Jurkat, Clone E6-1 (cell line): ENCODE results near the gene ROR2.

ENCODE experiments used
- DNase-seq: peaks from one replicate; pipeline ENCODE4 v3.0.0-alpha.2; 2011; ENCODE audit warnings: low read depth, low spot score
- H3K4me3 ChIP-seq: 2 replicates; pipeline ENCODE4 v1.5.1; 2011; ENCODE audit warnings: mild to moderate bottlenecking, low read length, control low read depth, moderate library complexity

The ROR2 gene

DNA sequence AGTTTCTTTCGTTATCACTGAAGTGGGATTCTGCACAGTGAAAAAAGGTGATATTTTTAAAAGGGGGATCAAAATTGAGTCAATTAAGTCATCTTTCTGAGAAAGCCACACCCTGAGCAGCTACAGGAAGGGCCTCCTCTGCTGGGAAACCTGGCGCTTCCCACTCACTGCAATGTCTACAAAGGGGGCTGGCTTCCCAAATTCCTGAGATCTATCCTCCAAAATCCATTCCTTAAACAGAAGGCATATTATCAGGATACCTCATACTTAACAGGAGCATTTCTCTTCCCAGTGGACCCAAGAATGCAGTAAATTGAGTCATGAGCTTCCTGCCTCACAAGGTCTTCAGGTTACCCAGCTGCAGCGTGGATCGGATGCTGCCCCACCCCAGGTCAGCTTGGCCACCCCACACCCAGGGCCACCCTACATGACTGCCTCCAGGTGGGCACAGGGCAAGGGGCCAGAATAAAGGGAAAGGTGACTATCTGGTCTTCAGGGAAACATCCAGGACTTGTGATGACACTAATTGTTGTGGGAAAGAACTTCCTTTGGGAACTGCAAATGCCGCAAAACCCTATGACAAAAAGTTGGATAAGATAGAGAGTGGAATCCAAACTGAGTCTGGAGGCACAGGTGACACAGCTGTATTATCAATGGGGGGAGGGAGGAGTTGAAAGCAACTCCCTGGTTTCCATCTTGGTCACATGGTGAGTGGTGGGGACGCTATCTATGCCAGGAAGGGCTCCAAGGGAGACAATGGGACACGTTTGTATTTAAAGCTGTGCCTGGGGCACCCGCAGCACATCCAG is 42.3 kb downstream of the ROR2 start:
- no peak for DNase-seq
- H3K4me3 ChIP-seq, result no peak overlapping the region

DNA sequence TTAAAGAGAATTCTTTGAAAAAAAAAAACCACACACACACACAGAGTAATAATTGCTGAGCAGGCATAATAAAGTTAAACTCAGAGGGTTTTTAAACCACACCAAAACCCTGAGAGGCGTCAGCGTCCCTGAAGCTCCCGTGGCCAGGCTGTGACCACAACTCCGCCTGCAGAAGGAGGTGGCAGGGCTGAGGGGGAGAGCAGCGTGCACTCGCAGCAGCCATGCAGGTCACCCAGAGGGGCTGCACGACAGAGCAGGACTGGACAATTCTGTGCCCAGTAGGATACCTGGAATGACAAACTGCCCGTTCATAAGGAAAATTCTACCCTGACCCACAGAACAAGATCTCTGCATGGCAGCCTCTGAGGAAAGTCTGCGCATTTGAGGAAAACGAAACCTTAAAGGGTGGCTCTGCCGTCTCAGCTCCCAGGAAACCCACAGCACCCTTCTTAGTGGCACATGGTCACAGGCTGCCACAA is 44.0 kb downstream of the ROR2 start:
- peak overlapping the region; percentile 40 for H3K4me3 ChIP-seq
- DNase-seq, result peak; percentile 42

DNA sequence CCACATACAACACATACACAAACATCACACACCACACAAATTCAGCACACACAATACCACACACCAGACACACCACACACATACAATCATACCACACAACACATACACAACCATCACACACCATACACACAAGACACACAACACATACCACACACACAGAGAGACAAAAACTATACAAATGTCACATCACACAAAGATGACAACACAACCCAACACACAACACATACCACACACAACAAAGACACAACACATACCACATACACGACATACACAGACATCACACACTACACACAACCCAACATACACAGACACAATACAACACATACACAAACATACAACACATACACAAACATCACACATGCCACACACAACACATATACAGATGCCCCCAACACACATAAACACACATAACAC is 44.8 kb downstream of the ROR2 start:
- no peak for DNase-seq
- no peak overlapping the region for H3K4me3 ChIP-seq

DNA sequence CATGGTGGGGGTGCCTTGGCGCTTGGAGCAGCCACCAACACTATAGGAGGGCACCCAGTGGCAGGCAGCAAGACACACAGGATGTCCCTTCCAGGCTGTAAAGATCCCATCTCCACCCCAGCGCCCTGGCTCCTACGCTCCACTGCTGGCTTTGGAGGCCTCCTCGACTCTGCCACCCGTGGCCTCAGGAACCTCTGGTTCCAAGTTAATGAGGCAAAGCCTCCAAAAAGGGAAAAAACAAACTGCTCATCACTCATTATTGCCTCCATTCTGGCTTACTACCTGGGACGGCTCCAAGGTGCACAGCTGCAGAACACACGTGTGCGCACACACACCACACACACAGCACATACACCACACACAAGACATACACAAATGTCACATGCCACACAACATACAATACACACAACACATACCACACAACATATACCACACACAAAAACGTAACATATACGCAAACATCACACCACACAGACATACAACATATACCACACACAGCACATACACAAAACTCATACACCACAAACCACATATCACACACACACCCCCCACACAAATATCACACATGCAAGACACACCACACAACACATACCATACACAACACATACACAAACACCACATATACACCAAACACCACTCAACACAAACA is 45.3 kb downstream of the ROR2 start:
- no peak for DNase-seq

DNA sequence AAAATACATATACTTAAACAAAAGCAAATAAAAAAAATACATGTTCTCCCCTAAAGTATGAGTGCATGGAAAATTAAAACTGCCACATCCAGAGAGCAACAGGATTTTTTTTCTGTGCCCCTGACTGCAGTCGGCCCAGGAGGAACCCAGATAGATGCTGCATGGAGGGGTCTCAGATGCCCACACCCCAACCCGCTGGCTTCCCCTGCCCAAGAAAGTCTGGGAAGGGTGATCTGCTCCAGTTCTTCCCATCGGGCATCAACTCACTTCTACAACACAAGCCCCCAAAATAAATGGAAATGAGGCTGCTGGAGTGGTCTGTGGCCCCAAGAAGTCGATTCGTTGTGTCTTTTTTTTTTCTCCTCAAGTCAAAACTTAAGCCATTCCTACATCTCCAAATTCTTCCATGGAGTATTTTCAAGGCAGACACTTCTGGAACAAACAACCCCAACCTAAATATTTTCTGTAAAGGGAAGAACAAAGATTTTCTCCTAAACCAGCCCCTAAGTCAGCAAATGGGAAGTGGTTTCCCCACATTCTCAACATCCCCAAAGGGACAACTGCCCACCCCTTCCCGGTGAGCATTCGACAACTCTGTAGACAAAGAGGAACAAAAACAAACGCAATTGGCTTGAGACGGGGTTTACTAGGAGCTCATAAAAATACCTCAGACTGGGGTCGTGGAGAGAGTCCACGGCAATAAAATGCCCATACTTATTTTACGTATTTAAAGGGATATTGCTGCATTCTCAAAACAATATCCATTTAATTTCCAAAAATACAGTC is 46.7 kb downstream of the ROR2 start:
- H3K4me3 ChIP-seq, result no peak overlapping the region
- DNase-seq, result no peak

More for the DNA sequence above, 45.3 kb downstream of the ROR2 start:
- no peak overlapping the region for H3K4me3 ChIP-seq

DNA sequence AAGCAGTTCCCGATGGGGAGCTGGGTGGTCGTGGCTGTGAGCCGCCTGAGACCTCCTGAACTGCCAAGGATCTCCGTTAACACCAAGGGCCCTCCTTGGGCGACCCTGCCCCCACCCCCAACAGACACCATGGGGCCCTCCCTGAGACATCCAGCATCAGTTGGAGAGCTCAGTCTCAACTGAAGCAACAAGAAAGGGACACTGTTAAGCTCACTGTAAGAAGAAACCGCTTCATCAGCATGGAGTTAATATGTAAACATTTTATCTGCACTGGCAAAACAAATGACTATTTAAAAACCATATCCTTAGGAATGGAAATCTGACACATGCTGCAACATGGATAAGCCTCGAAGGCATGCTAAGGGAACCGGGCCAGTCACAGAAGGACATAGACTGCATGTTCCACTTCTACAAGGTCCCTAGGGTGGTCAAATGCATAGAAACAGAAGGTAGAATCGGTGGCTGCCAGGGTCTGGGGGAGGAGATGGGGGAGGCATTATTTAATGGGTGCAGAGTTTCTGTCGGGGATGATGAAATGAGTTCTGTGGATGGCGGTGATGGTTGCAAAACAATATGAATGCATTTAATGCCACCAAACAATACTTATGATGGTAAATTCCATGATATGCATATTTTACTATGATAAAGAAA is 47.4 kb downstream of the ROR2 start:
- no peak for DNase-seq
- H3K4me3 ChIP-seq, result no peak overlapping the region

DNA sequence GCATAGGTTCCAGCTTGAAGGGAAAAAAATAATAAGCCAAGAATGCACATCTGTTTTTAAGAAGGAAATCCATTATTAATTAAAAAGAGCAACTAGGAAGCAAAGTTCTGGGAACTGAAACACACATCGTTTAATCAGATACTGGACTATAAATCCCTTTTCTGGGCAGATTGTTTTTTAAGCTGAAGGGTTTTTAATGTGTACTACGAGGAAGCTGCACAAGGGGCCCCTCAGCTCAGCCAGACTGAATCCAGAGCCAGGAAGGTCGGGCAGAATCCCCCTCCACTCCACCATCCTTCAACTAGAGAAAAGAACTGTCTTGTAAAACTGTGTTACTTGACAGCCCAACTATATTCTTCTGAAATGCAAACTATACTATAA is 49.2 kb downstream of the ROR2 start:
- no peak for DNase-seq
- H3K4me3 ChIP-seq, result no peak overlapping the region

DNA sequence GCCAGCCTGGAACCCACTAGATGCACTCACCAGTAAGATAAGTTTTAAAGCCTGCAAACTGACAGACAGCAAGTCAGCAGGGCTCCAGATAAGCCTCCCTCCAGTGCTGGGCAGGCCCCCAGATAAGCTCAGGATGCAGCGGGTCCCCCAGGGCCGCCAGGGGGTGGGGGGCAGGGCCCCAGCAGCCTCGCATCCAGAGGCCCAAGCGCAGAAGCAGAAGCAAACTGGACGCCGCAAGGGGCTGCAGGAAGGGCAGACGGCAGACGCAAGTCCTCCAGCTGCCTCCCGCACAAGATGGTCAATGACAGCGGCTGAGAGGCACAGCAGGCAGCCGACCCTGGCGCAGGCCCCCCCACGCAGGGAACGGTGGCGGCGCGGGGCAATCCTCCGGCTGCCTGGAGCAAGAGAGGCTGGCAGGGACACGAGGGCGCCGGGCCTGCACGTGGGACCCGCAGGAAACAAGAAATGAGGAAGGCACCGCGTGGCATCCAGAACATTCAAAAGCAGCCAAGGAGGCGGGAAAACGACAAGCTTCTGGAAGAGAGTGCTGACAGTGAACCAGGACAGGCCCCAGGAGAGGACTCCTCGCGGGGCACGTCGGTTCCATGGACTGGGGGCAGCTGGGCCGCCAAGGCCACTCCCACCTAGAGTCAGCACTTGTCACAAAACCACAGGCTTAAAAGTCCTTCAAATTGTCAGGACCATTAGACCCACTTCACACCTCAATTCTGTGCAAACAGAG is 49.8 kb downstream of the ROR2 start:
- no peak overlapping the region for H3K4me3 ChIP-seq
- DNase-seq, result no peak

DNA sequence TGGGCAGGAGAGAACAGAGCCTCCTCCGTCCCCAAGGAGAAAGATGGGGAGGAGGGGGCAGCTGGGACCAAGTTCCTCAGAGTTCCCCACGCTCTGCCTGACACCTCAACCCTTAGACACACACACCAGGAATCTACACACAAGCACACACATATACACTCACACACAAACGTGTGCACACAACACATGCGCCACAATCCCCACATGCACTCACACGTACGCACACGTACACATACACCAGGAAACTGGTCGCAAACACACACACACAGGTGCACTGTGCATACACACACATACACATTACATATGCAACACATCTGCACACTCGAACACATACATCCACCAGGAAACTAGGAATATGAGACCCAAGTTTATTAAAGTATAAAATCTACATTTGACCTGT is 50.4 kb downstream of the ROR2 start:
- no peak for DNase-seq
- no peak overlapping the region for H3K4me3 ChIP-seq

DNA sequence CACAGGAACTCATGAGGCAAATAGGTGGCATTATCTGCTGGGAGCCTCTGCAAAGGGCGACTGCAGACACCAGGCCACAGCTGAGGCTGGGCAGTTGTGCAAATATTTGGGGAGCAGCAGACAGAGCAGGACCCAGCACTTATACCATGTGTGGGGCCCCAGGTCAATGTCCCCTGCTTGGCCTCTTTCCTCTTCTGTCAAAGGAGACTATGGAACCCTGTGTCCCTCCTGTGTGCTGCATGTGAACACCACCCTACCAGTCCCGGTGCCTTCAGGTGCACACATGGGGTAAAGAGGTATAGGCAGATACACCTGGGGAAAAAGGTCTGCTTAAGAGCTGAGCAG is 50.8 kb downstream of the ROR2 start:
- no peak for DNase-seq
- H3K4me3 ChIP-seq, result no peak overlapping the region

DNA sequence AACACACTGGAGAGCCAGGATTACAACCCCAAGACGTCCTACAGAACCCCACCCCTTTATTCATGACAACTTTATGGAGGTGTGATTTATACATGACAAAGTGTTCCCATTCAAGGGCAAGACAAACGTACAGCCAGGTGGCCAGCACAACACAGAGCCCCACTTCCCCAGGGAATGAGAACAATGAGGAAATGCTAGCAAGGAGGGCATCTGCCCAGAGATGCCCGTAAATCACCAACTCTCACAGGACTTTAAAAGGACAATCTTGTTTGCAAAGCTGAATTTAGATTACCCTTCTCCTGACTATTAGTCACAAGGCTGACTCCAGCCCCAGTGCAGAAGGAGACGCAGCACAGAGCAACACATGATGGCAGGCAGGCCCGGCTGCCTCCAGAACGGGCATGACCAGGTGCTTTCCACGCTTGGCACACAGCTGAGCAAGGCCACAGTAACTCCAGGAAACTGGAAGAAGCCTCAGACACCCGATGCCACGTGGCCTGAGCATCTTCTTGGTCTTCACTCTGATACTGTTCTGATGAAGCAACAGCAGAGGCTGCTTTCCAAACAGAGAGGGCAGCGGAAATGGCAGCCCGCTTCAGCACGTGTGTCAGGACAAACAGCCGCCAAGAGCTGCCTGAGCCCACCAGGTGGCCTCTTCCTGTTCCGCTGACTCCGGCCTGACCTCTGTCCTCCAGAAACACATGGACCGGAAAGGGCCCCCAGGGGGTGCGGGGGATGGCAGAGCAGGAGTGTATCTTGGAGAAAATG is 51.4 kb downstream of the ROR2 start:
- H3K4me3 ChIP-seq, result no peak overlapping the region
- DNase-seq, result no peak

DNA sequence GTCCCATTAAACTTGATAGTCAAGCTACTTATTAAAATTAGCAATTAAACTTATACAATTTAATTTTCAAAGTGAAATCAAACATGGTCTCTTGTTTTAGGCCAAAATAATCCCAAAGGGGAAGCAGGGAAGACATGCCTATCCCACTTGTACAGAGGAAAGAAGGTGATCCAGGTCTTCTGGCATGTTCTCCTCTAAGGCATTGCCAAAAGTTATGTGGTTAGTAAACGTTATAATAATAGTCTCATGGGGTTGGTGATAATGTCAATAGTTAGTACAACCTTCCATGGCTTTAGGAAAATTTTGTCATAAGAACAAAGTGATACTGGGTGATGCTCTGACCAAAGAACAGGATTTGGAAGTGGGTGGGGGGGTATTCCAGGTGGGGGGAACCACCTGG is 52.8 kb downstream of the ROR2 start:
- DNase-seq, result no peak
- H3K4me3 ChIP-seq, result no peak overlapping the region

DNA sequence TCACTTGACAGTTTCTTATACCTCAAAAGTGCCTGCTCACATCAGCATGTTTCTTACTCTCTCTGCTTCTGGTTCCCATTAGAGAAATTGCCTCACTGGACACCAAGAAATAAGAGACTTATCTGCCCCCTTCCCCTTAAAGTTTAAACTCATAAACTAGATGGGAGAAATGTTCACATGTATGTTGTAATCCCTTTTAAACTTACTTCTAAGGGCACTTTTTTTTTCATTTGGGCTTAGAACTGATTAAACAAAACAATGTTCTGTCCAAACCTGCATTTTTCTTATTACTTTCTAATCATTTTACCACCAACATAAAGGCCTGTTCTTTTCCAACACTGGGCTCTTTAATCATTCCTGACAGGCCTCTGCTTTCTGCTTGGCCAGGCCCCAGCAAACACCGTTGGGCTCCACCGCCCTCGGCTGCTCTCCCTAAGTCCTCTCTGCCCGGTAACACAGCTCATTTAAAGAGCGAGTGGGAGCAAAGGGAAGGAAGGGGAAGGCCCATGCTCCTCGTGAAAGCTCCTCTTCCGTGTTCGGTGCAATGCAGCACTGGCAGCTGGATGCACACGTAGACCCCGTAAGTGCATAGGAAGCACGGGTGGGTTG is 53.4 kb downstream of the ROR2 start:
- DNase-seq, result no peak

DNA sequence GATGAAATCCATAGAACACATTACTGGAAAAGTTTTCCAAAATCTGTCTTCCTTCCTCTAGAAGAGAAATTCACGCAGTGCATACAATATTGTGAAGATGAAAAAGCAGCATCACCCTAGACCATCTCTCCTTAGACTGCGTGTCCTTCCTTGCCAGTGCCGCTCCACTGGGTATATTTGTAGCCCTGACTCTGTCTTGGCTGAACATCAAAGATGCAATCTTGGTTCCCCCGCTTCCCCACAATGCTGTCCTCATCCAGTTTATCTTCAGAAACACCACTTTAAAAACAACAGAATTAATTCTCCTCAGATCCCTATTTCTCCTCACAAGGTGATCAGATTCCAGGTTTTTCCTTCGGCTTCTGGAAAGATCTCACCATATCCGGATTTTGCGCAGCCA is 53.9 kb downstream of the ROR2 start:
- DNase-seq, result no peak
- no peak overlapping the region for H3K4me3 ChIP-seq

More for the DNA sequence above, 53.4 kb downstream of the ROR2 start:
- no peak overlapping the region for H3K4me3 ChIP-seq

DNA sequence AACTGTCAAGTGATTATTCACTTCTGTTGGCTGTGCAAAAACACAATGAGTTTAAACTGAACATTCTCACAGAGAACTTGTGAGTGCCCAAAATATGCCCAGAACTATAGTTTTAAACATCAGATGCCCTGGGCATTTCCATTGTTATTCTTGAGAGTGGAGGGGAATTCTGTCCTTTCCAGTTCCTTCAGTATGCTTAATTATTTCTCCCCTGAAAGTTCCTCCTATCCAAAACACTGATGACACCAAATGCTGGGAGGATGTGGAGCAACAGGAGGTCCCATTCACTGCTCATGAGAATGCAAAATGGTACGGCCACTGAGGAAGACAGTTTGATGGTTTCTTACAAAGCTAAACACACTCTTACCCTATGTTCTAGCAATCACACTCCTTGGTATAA is 55.5 kb downstream of the ROR2 start:
- no peak overlapping the region for H3K4me3 ChIP-seq
- DNase-seq, result no peak

DNA sequence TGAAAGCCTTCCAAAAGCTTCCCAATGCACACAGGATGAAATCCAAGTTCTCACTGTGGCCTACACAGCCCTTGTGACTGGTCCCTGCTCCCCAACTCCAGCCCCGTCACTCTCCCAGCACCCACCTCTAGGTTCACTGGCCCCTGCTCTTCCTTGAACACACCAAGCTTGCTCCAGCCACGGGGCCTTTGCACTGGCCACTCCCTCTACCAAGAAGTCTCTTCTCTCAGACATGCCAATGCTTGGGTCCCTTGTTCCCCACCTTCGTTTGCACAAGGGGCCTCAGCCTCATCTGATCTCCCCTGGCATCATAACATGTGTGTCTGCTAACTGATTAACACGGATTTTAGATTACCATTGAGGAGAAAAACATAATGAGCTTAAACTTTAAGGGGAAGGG is 56.0 kb downstream of the ROR2 start:
- H3K4me3 ChIP-seq, result no peak overlapping the region
- DNase-seq, result no peak

DNA sequence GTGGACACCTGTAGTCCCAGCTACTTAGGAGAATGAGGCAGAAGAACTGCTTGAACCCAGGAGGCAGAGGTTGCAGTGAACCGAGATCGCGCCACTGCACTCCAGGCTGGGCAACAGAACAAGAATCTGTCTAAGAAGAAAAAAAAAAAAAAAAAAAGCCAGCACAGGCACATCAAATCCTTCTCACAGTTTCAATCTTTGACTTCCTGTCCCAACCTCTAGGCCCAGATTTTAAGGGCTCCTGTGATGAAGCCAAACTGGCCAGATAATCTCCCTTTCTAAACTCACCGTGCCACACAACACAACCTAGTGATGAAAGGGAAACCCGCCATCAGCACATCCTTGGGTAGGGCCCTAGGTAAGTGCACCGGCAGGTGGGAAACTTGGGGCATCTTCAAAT is 58.1 kb downstream of the ROR2 start:
- no peak overlapping the region for H3K4me3 ChIP-seq

DNA sequence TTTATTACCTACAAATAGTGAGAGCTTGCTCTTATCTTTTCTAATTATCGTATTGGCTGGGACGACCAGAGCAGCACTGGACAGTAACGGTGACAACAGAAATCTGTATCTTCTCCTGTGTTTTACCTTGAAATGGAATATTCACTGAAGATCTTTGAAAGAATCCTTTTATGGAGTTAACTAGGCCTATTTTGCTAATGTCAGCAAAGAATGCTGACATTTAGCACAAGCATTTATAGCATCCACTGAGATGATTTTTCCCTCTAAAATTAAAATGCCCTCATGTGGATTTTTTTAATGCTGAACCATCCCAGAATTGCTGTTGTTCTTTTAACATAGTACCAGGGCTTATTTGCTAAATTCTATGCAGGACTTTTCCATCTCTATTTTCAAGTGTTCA is 59.4 kb downstream of the ROR2 start:
- DNase-seq, result no peak

More for the DNA sequence above, 58.1 kb downstream of the ROR2 start:
- DNase-seq, result no peak

More for the DNA sequence above, 59.4 kb downstream of the ROR2 start:
- H3K4me3 ChIP-seq, result no peak overlapping the region
